Activated naive CD4-positive, alpha-beta T cell treated with anti-CD3 and anti-CD28 coated beads for 36 hours (primary cell): ENCODE measurements around the gene PCDH1. TPM values are rescaled to one million over a fixed set of nuclear protein-coding genes. Genes with fewer than 3 reads are reported as not detected.

Experiments
- CTCF ChIA-PET: fragments of 350-600 bp; sonication (Branson Sonifier 250); formaldehyde crosslinking; loops from one replicate; lab custom pipeline; 2021; ENCODE audit warnings: antibody characterized with exemption; lab: Charles Lee
- DNase-seq: peaks from one replicate; pipeline ENCODE4 v3.0.0-alpha.2; 2020
- H3K27ac Mint-ChIP-seq: one replicate; pipeline ENCODE4 v1.8.0; 2021; ENCODE audit warnings: mild to moderate bottlenecking, mixed read lengths
- H3K27me3 Mint-ChIP-seq: one replicate; pipeline ENCODE4 v1.8.0; 2021; ENCODE audit warnings: low read depth, mixed read lengths
- H3K36me3 Mint-ChIP-seq: one replicate; pipeline ENCODE4 v1.8.0; 2021; ENCODE audit warnings: low read depth, mixed read lengths
- H3K4me1 Mint-ChIP-seq: one replicate; pipeline ENCODE4 v1.8.0; 2021; ENCODE audit warnings: low read depth, mixed read lengths
- H3K4me3 Mint-ChIP-seq: one replicate; pipeline ENCODE4 v1.8.0; 2021; ENCODE audit warnings: mild to moderate bottlenecking, moderate library complexity, mixed read lengths
- H3K9me3 Mint-ChIP-seq: one replicate; pipeline ENCODE4 v1.8.0; 2021; ENCODE audit warnings: mixed read lengths
- intact Hi-C: fragments of 100-400 bp; cut with micrococcal nuclease; formaldehyde crosslinking; loops from one replicate; pipeline ENCODE4 v1.15.1; 2023
- total RNA-seq, 2 experiments: library from RNA; stranded (reverse); gene quantifications; one replicate each; pipeline ENCODE4 v1.2.3, GENCODE V29; 2021

The PCDH1 gene
- total RNA-seq, 2 experiments from 2014 or later, result not detected

DNA sequence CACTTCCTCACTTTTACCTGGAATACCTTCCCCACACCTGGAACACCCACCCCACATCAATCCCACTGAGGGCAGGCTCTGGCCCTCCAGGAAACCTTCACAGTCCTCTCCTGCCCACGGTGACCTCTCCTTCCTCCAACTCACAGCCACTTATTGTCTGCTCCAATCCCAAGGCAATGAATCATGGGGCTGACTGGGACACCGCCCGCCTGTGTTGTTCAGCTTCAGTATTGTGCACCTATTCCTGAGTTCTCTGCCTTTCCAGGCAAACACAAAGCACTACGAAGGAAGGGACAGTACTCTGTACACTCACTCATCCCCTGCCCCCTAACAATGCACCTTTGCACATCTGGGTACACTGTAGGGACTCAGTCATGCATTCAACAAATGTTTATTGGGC lies 7.3 kb downstream of the PCDH1 start:
- Mint-ChIP-seq H3K27ac (no peak overlapping the region), H3K27me3 (peaks cover 31% of the 10 kb centered on the region), H3K4me1 (no peaks in the 10 kb centered on the region), H3K36me3 (no peaks in the 10 kb centered on the region), H3K9me3 (no peaks in the 10 kb centered on the region), H3K4me3 (no peak overlapping the region)
- no peak for DNase-seq
- intact Hi-C loops, result loop anchor here (10.0 kb wide), 1 partner anchor 456 kb away; the partner anchor contains the start of genes PCDHGA10 and PCDHGB7
- CTCF ChIA-PET, result interaction anchor here (0.7 to 0.9 kb wide), 2 partner anchors 9 to 25 kb away, joined by 3 read pairs; no protein-coding TSS in a partner anchor

GRCh38 chr5:141870228-141870627 lies 8.0 kb downstream of the PCDH1 start:
- no peak for DNase-seq
- peaks cover 24% of the 10 kb centered on the region for H3K27me3 Mint-ChIP-seq
- intact Hi-C loops, result loop anchor here (10.0 kb wide), 1 partner anchor 455 kb away; the partner anchor contains the start of genes PCDHGA10 and PCDHGB7
- H3K4me1 Mint-ChIP-seq, result no peaks in the 10 kb centered on the region
- H3K9me3 Mint-ChIP-seq, result no peaks in the 10 kb centered on the region
- no peaks in the 10 kb centered on the region for H3K36me3 Mint-ChIP-seq
- H3K4me3 Mint-ChIP-seq, result no peak overlapping the region
- CTCF ChIA-PET, result interaction anchor here (0.7 to 0.9 kb wide), 2 partner anchors 9 to 24 kb away, joined by 3 read pairs; no protein-coding TSS in a partner anchor
- no peak overlapping the region for H3K27ac Mint-ChIP-seq

DNA sequence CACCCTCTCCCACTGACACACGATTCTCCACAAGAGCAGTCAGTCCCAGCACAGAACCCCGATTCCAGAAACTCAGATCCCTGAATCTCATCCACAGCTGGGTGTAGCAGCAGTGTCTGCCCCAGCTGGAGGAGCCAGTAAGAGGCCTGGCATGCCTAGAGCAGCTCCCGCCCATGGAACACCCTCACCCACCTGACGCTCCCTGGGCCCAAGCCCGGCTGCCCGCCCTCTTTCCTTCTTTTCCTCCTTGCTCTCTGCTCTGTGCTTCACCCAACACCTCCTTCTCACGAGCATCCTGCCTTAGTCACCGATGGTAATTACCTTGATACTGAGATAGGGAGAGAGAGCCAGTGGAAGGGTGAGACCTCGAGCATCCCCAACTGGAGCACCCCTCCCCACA lies 8.7 kb downstream of the PCDH1 start:
- DNase-seq, result no peak
- intact Hi-C loops, result no loop called here
- Mint-ChIP-seq H3K27ac (no peak overlapping the region), H3K27me3 (peaks cover 18% of the 10 kb centered on the region), H3K9me3 (no peaks in the 10 kb centered on the region), H3K4me3 (no peak overlapping the region), H3K36me3 (no peaks in the 10 kb centered on the region), H3K4me1 (no peaks in the 10 kb centered on the region)
- CTCF ChIA-PET, result interaction anchor here (3.7 kb wide), 1 partner anchor 10 kb away, joined by 16 read pairs; the partner anchor contains the start of gene PCDH1

DNA sequence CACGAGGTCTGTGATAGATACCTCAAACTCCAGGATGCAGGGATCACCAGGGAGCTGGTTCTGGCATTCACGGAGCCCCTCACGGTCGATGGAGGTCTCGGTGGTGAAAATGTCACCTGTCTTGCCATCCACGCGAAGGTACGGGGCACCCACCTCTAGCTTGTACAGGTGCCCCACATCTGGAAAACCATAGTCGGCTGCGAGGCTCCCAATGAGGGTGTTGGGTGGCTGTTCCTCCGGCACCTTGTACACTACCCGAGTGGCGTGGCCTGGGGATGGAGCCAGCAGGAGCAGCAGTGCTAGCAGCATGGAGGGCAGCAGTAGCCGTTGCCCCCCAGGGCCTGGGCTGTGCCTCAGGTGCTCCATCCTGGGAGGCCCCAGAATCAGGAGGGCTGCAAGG lies 9.2 kb downstream of the PCDH1 start:
- no peaks in the 10 kb centered on the region for H3K36me3 Mint-ChIP-seq
- H3K4me1 Mint-ChIP-seq, result no peaks in the 10 kb centered on the region
- H3K27me3 Mint-ChIP-seq, result peaks cover 13% of the 10 kb centered on the region
- intact Hi-C loops, result no loop called here
- H3K27ac Mint-ChIP-seq, result no peak overlapping the region
- no peak overlapping the region for H3K4me3 Mint-ChIP-seq
- CTCF ChIA-PET, result interaction anchor here (3.7 kb wide), 1 partner anchor 10 kb away, joined by 16 read pairs; the partner anchor contains the start of gene PCDH1
- no peak for DNase-seq
- H3K9me3 Mint-ChIP-seq, result no peaks in the 10 kb centered on the region

- intact Hi-C loops, result no loop called here
- CTCF ChIA-PET, result interaction anchor here (3.7 kb wide), 1 partner anchor 11 kb away, joined by 16 read pairs; the partner anchor contains the start of gene PCDH1
- Mint-ChIP-seq H3K36me3 (no peaks in the 10 kb centered on the region), H3K4me3 (no peak overlapping the region), H3K9me3 (no peaks in the 10 kb centered on the region), H3K27me3 (peaks cover 8% of the 10 kb centered on the region), H3K4me1 (no peaks in the 10 kb centered on the region), H3K27ac (no peak overlapping the region)
- DNase-seq, result no peak
These were observed 9.7 kb downstream of the PCDH1 start for GRCh38 chr5:141868541-141868940.

GRCh38 chr5:141867651-141868050 lies 10.6 kb downstream of the PCDH1 start:
- H3K9me3 Mint-ChIP-seq, result no peaks in the 10 kb centered on the region
- no peak overlapping the region for H3K4me3 Mint-ChIP-seq
- H3K27ac Mint-ChIP-seq, result no peak overlapping the region
- no peak for DNase-seq
- H3K27me3 Mint-ChIP-seq, result peaks cover 8% of the 10 kb centered on the region
- no peaks in the 10 kb centered on the region for H3K36me3 Mint-ChIP-seq
- CTCF ChIA-PET, result interaction anchor here (3.7 kb wide), 1 partner anchor 11 kb away, joined by 16 read pairs; the partner anchor contains the start of gene PCDH1
- intact Hi-C loops, result no loop called here
- H3K4me1 Mint-ChIP-seq, result no peaks in the 10 kb centered on the region

DNA sequence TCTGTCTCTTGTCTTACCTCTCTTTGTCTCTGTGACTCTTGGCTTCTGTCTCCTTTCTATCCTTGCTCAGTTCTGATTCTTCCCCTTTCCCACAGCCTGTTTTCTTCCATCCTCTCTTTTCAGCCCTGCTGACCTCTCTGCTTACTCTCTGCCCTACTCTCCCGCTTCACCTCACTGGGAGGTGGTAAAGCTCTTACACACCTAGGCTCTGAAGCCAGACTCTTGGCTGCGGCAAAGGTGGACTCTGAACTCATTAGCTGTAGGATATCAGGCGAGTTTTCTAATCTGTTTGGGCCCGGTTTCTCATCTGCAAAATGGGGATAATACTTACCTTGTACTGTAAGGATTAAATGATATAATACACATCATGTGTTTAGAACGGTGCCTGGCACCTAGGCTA lies 11.1 kb downstream of the PCDH1 start:
- Mint-ChIP-seq H3K36me3 (no peaks in the 10 kb centered on the region), H3K27me3 (peaks cover 7% of the 10 kb centered on the region), H3K4me1 (no peaks in the 10 kb centered on the region), H3K9me3 (no peaks in the 10 kb centered on the region), H3K4me3 (no peak overlapping the region), H3K27ac (no peak overlapping the region)
- intact Hi-C loops, result no loop called here
- CTCF ChIA-PET, result interaction anchor here (0.6 to 3.7 kb wide), 2 partner anchors 12 to 94 kb away, joined by 3 to 16 read pairs; partner anchors contain the start of gene PCDH1
- DNase-seq, result no peak

DNA sequence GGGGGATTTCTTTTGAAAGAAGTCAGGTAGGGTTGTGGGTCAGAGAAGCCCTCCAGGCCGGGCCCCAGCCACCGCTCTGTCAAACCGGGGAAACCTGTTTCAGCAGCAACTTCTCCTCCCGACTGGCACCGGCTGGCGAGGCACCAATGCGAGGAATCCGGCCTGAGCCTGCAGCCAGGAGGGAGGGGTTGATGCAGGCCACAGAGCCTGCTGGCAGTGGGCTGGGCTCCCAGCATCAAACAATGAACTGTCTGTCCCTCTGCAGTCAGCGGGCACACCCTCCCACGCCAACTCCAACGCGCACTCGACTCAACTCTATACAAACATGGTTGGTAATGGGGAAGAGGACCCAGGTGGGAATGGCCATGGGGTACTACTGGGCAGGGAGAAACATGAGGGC lies 12.1 kb downstream of the PCDH1 start:
- DNase-seq, result no peak
- intact Hi-C loops, result no loop called here
- no peaks in the 10 kb centered on the region for H3K9me3 Mint-ChIP-seq
- CTCF ChIA-PET, result interaction anchor here (3.7 kb wide), 1 partner anchor 13 kb away, joined by 16 read pairs; the partner anchor contains the start of gene PCDH1
- no peak overlapping the region for H3K4me3 Mint-ChIP-seq
- no peak overlapping the region for H3K27ac Mint-ChIP-seq
- H3K4me1 Mint-ChIP-seq, result no peaks in the 10 kb centered on the region
- no peaks in the 10 kb centered on the region for H3K36me3 Mint-ChIP-seq
- H3K27me3 Mint-ChIP-seq, result peaks cover 8% of the 10 kb centered on the region

DNA sequence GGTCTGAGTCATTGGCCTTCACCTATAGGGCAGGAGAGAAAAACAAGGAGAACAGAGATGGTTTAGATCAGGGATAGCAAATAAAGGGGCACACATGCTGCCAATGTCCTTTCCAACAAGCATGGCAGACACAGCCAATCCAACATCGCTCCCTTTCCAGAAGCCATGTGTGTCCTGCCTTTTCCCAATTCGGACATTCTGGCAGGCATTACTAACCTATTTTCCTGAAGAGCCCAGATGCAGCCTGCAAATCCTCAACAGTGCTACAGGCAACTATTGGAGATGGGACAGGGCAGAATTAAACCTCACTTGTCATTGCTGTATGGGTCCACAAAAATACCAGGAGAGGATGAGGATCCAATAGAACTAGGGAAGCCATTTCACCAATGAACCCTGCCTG lies 12.8 kb downstream of the PCDH1 start:
- Mint-ChIP-seq H3K4me3 (no peak overlapping the region), H3K27me3 (peaks cover 3% of the 10 kb centered on the region), H3K36me3 (no peaks in the 10 kb centered on the region), H3K4me1 (no peaks in the 10 kb centered on the region), H3K9me3 (no peaks in the 10 kb centered on the region), H3K27ac (no peak overlapping the region)
- no peak for DNase-seq
- intact Hi-C loops, result no loop called here
- CTCF ChIA-PET, result no interaction called here

- DNase-seq, result no peak
- no peaks in the 10 kb centered on the region for H3K36me3 Mint-ChIP-seq
- CTCF ChIA-PET, result interaction anchor here (0.7 to 0.8 kb wide), 2 partner anchors 116 to 172 kb away, joined by 3 read pairs; no protein-coding TSS in a partner anchor
- H3K9me3 Mint-ChIP-seq, result no peaks in the 10 kb centered on the region
- H3K27me3 Mint-ChIP-seq, result peaks cover 3% of the 10 kb centered on the region
- no peak overlapping the region for H3K4me3 Mint-ChIP-seq
- H3K4me1 Mint-ChIP-seq, result no peaks in the 10 kb centered on the region
- no peak overlapping the region for H3K27ac Mint-ChIP-seq
- intact Hi-C loops, result no loop called here
These were observed 13.5 kb downstream of the PCDH1 start for GRCh38 chr5:141864371-141865370.

- Mint-ChIP-seq H3K9me3 (no peaks in the 10 kb centered on the region), H3K27me3 (peaks cover 3% of the 10 kb centered on the region), H3K36me3 (no peaks in the 10 kb centered on the region), H3K4me1 (no peaks in the 10 kb centered on the region), H3K27ac (no peak overlapping the region), H3K4me3 (no peak overlapping the region)
- DNase-seq, result no peak
- CTCF ChIA-PET, result interaction anchor here (0.7 to 0.8 kb wide), 2 partner anchors 115 to 171 kb away, joined by 3 read pairs; no protein-coding TSS in a partner anchor
- intact Hi-C loops, result no loop called here
These were observed 14.5 kb downstream of the PCDH1 start for GRCh38 chr5:141863569-141864178.
